HG03066 (cell line): Measurements from ENCODE around the gene PDILT.
"Not testable (repeated sequence)": the region's sequence is repeated elsewhere in the genome, so short reads cannot be mapped to it uniquely, and the experiment has no call there.

Experiments used
- ATAC-seq: cut with Tn5 transposase; IDR thresholded peaks from one replicate; pipeline ENCODE4 v1.9.1; 2021; ENCODE audit warnings: low read depth; ENCODE audit not compliant: unreplicated experiment

PDILT gene, protein sequence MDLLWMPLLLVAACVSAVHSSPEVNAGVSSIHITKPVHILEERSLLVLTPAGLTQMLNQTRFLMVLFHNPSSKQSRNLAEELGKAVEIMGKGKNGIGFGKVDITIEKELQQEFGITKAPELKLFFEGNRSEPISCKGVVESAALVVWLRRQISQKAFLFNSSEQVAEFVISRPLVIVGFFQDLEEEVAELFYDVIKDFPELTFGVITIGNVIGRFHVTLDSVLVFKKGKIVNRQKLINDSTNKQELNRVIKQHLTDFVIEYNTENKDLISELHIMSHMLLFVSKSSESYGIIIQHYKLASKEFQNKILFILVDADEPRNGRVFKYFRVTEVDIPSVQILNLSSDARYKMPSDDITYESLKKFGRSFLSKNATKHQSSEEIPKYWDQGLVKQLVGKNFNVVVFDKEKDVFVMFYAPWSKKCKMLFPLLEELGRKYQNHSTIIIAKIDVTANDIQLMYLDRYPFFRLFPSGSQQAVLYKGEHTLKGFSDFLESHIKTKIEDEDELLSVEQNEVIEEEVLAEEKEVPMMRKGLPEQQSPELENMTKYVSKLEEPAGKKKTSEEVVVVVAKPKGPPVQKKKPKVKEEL

DNA sequence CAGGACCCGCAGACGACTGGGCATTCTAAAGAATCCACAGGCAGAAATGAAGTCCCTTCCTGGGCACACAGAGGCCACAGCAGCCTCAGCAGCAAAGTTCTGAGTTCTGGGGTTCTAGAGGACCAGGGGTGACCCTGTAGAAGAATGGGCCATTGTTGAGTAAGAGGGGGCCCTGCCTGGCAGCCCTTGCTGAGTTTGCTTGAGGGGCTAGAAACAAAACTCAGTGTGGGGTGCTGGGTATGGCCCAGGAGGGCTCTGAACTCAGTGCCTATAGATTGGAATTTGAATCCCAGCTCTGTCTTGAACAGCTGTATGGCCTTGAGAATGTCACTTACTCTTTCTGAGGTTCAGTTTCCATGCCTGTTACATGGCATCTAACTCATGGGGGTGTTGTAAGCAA, at the start of gene PDILT:
Gene PDILT (minus strand): TSS at position 101 of the 400 bp plus-strand sequence. CDS start 5,437 bp downstream, outside the sequence.
- ATAC-seq, result no peak

DNA sequence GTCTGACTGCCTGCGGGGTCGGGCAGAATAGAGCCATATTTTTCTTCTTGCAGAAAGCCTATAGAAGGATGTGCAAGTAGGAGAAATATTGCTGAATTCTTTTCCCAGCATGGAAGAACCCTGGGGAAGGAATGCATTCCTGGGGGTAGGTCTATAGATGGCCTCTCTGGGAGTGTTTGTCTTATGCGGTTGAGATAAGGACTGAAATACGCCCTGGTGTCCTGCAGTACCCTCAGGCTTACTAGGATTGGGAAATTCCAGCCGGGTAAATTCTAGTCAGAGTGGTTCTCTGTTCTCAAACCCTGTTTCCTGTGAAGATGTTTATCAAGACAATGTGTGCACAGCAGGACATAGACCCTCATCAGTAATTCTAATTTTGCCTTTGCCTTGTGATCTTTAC, 49.1 kb upstream of the PDILT start:
- ATAC-seq, result not testable (repeated sequence)

DNA sequence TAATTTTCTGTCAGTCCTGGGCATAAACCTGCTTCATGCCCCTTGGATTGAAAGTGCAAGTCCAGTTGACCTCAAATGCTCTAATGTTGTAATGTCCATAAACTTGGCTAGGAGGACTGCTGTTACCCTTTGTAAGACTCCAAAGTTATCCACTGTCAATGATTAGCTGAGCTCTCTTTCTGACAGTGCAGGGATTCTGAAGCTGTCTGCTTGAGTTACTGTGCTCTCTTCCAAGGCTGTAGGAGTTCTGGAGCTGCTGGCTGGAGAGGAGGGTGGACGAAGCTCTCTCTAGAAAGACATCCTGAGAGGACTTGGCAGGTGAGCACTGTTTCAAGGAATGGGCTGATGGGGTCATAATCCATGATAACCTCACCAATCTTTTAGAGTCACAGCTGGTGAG, 46.8 kb upstream of the PDILT start, which contains the start of gene ACSM2A:
Gene ACSM2A (plus strand): TSS at position 158 of the 400 bp plus-strand sequence. CDS start 8,594 bp downstream, outside the sequence.
- ATAC-seq, result not testable (repeated sequence)

DNA sequence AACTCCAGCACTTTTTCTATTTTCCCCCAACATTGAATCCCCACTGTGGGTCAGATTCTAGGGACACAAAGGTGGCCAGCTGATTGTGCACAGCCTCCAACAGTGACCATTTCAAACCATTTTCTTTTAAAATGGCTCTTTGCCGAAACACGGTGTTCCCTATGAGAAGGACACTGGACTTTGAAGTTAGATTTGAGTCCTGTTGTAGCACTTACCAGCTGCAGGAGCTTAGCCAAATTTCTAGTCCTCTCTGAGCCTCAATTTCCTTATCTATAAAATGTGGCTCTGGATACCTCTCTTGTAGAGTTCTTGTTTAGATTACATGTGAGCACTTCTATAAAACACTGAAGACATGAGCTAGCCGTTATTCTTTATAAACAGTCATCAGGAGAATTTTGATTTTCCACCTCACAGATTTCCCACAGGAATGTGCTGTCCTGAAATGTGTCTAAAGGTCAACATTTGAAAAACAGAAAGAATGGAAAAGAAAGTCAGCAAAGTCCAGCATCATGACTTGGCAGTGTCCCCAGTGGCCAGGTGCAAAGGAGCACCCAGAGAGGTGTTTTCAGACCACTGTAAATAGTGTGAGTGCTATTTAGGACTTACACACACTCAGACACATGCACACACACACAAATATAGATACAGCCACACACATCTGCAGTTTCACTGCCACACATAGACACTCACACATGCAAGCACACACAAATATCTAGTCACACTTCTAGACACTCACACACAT, 42.3 kb upstream of the PDILT start:
- not testable (repeated sequence) for ATAC-seq

DNA sequence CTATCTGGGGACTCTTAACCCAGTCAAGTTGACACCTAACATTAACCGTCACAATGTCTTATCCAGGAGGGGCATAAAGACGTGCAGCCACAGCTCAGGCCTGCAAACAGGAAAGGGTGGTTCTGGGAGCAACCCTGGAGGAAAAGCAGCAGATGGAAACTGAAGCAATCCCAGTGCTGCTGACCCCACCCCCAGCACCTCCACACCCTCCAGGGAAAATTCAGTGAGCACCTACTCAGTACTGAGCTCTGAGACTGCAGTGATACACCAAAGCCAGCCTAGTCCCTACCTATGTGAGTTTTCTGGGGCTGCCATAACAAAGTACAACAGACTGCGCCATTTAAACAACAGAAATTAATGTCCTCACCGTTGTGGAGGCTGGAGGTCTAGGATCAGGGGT, 37.3 kb upstream of the PDILT start:
- not testable (repeated sequence) for ATAC-seq

DNA sequence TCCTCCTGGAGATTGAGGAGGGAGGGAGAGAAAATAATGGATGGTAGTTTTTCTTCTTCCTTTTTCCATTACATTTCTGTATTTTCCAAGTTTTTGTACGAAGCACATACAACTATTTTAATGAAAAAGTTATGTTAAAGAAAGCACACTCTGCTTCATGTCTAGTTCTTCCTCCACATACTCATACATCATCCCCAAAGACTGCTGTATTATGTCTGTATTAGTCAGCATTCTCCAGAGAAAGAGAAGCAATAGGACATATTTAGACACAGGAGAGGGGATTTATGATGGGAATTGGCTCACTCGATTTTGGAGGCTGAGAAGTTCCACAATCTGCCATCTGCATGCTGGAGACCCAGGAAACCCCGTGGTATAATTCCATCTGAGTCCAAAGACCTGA, 36.7 kb upstream of the PDILT start:
- no peak for ATAC-seq

DNA sequence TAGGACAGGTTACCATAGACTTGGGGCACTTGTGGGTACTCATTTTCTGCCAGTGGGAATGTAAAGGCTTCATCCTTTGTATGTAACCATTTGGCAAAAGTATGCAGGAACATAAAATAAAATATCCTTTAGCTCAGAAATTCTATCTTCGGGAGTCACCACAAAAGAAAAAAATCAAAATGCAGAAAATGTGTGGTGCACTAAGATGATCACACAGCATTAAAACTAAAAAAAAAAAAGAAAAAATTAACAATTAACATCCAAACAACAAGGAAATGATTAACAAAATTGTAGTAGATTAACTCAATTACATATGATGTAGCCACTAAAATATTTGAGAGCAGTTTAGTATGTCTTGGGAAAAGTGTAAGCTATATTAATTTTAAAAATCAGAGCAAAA, 36.2 kb upstream of the PDILT start:
- not testable (repeated sequence) for ATAC-seq

DNA sequence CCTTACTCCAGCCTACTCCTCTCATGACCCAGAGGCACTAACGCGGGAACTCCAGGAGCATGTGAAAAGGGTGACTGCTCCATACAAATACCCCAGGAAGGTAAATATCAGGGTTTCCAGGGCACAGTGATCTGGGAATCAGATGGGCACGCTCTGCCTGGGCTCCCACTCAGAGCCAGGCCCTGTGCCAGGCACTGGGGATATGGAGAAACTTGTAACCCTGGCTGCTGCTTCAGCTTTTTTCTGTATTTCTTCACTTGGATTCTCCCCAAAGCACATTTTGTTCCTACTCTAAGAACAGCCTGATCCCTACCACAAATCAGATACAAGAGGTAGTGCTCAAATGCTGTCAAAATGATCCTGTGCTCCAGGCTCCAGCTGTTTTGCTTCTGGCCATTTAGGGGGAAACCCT, 35.3 kb upstream of the PDILT start:
- ATAC-seq, result not testable (repeated sequence)

DNA sequence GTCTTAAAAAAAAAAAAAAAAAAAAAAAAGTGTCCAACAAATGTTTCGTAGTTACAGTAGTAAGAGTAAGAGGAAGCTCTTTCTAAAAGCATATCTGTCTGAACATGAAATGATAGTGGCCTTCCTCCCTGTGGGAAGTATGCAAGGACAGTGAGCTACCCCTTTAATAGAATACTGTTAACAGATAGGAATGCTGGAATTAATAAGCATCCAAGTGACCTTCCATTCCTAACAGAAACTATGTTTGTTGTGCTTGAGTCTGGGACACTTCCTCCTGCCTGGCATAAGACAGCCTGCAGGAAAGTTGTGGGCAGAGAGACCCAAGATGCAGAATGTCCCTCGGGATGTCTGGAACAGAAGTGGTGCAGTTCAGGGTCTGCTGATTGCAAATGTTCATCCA, 34.4 kb upstream of the PDILT start:
- not testable (repeated sequence) for ATAC-seq

DNA sequence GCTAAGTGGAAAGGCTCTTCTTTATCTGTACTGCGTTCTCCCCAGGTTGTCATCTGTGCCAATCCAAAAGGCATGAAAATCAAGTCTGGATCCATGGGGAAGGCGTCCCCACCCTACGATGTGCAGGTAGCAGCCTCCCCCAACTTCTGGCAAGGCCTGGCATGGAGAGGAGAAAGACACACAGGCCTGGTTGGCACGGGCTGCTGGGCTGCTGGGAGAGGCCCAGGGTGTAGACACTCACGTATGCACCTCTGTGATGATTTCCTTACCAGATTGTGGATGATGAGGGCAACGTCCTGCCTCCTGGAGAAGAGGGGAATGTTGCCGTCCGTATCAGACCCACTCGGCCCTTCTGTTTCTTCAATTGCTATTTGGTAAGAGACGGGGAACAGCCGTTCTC, 26.4 kb upstream of the PDILT start:
- no peak for ATAC-seq

DNA sequence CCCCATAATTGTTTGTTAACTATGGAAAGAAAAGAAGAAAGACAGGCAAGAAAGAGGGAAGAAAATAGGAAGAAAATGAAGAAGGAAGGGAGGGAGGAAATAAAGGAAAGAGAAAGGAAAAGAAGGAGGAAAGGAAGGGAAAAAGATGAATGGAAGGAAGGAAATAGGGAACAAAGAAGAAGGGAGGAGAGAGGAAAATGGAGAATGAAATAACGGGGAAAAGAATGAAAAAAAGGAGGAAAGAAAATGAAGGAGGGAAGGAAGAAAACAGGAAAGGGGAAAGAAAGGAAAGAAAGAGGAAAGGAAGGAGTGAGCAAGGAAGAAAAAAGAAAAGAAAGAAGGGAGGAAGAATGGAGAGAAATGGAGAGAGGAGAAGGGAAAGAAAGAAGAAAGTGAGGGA, 25.9 kb upstream of the PDILT start:
- ATAC-seq, result not testable (repeated sequence)

DNA sequence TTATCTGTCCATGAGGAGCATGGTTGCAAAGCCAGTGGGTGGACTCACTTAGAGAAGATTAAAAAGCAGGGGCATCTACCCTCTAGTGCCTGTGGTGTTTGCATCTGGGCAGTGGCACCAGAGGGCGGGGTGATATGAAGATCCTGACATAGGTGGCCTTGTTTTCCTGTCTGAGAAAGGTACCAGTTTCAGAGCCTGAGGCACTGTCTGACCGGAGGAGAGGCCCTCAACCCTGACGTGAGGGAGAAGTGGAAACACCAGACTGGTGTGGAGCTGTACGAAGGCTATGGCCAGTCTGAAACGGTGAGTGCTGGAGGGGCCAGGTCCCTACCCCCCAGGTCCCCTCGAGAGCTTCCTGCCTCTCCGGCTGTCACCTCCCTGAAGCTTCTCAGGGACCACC, 25.0 kb upstream of the PDILT start:
- not testable (repeated sequence) for ATAC-seq

DNA sequence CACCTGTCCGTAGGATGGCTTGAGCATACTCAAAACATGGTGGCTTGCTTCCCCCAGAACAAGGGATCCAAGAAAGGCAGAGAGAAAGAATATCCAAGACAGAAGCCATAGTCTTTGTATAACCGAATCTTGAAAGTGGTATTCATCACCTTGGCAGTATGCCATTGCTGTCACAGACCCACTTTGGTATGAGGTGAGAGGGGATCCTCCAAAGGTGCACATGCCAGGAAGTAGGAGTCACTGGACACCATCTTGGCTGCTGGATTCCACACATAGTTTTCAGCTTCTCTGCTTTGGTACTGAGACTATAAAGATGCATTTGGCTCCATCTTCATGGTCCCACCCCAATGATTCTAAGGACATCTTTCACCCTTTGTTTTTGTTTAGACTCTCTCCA, 22.9 kb upstream of the PDILT start:
- ATAC-seq, result not testable (repeated sequence)

DNA sequence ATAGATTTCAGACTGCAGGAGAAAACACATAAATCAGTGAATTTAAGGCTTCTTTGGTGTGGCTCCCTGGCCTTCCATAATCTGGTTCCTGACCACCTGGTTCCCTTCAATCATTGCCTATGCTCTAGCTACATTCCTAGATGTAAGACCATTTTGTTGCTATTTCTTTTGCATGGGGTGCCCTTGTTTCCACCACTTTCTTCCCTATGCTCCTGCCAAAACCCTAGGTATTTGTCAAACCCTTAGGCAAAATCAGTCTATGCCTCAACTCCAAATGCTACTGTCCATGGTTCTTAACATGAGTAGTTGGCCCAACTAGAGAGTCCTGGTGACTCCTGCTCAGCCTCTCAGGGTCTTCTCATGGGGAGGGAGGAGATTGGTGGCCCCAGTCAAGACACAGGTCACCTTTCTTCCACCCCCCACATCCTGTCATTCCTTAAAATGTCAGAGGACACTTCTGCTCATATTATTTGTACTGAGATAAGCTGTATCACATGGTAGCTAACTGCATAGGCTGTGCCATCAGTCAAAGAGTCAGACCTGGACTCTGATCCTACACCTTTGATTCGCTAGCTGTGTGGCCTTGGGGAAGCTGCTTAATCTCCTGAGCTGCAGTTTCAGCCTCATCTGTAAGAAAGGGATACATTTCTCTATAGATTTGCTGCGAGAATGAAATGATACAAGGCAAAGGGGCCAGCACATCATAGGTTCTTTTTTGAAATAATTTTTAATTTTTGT, 19.8 kb upstream of the PDILT start:
- no peak for ATAC-seq

DNA sequence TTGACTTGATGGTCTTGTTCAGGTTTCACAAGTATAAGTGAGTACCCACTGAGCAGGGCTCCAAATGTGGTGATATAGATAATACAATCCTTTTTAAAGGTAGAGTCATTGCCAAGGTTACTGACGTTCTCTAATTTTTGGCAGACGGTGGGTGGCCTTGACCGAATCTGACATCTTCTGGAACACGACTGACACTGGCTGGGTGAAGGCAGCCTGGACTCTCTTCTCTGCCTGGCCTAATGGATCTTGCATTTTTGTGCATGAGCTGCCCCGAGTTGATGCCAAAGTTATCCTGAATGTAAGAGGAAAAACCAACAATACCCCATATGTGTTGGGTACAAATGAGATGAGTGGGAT, 19.2 kb upstream of the PDILT start:
- ATAC-seq, result not testable (repeated sequence)

DNA sequence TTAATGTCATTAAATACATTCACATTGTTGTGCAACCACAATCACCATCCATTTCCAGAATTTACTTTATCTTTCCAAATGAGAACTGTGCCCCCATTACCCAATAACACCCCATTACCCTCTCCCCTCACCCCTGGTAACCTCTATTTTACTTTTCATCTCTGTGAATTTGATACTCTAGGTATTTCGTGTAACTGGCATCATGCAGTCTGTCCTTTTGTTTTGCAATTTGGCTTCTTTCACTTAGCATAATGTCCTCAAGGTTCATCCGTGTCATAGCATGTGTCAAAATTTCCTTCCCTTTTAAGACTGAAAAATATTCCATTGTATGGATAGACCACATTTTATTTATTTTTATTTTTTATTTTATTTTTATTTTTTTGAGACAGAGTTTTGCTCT, 17.2 kb upstream of the PDILT start:
- not testable (repeated sequence) for ATAC-seq

DNA sequence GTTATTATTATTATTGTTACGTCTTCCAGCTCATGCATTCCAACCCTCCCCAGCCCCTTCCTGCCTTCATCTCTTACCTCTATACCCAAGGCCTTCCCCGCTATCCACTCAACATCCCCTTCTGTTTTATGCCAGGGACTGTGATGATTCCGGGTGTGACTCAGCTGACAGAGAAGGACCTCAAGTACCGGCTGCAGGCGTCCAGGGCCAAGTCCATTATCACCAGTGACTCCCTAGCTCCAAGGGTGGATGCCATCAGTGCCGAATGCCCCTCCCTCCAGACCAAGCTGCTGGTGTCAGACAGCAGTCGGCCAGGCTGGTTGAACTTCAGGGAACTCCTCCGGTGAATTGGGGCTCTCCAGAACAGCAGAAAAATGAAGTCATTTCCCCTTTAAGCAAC, 14.6 kb upstream of the PDILT start:
- ATAC-seq, result not testable (repeated sequence)

DNA sequence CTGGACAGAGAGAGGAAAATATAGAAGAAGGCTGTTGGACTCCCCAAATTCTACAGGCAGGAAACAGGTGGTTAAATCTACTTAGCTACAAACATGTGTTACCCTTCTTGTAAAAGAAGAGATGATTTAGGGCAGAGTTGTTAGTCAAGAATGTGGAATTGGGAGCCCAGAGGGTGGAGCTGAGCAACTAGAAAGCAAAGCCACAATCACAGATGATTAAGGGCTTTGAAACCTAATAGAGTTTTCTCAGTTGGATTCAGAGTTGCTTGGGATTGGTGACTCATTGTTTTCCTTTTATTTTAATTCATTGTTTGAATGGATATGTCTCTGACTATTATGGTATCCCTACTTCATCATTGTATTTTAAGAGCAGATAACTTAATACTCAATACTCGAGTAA, 11.0 kb upstream of the PDILT start:
- ATAC-seq, result no peak

DNA sequence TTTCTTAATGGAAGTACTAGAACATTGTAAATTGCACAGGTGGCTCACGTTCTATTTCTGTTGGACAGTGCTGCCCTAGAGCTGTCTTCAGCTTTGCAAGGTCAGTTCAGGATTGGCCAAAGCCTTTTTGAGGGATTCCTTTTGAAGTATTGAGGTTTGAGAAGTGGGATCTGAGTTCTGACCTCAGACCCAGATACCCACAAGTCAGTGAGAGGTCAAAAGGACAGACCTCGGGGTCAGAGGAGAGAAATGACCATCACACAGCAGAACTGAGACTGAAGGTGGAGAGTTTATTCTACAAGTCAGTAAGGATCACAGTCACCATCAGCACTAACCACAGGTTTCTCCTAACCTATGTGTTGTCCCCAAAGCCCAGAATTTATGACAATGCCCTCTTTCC, 6.5 kb upstream of the PDILT start:
- ATAC-seq, result no peak

DNA sequence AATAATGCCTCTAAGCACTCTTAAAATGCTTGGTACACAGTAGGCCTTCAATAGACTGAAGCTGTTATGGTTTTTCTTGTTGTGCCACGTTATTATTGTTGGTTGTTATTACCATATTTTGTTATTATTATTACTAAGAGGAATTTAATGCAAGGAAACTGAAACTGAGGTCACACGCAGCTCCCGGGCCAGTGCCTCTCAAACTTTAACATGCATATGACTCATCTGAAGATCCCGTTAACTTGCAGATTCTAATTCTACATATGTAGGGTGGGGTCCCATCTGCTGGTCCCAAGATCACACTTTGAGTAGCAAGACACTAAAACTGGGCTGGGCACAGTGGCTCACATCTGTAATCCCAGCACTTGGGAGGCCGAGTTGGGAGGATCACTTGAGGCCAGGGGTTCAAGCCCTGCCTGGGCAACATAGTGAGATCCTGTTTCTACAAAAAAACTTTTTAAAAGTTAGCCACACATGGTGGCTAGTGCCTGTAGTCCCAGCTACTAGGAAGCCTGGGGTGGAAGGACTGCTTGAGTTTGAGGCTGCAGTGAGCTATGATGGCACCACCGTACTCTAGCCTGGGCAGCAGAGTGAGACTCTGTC, 5.7 kb upstream of the PDILT start:
- peak; percentile 72 for ATAC-seq
